HG03439 (cell line): Measurements from ENCODE around the gene ADGRB3.
"Not testable (repeated sequence)": the region's sequence is repeated elsewhere in the genome, so short reads cannot be mapped to it uniquely, and the experiment has no call there.

Source experiments
- ATAC-seq: cut with Tn5 transposase; IDR thresholded peaks from one replicate; pipeline ENCODE4 v1.9.1; 2021; ENCODE audit warnings: mild to moderate bottlenecking, moderate library complexity; ENCODE audit not compliant: unreplicated experiment

The ADGRB3 gene

GRCh38 chr6:68912805-68913204 lies 277.7 kb downstream of the ADGRB3 start:
- not testable (repeated sequence) for ATAC-seq

- no peak for ATAC-seq
Measured at GRCh38 chr6:68915586-68915985, 280.5 kb downstream of the ADGRB3 start.

- ATAC-seq = no peak
Measured at GRCh38 chr6:68919537-68919936, 284.5 kb downstream of the ADGRB3 start.

GRCh38 chr6:68941345-68941744 lies 306.3 kb downstream of the ADGRB3 start:
- no peak for ATAC-seq

- no peak for ATAC-seq
Measured at GRCh38 chr6:68947721-68948120, 312.6 kb downstream of the ADGRB3 start.

- ATAC-seq = no peak
Measured at GRCh38 chr6:68951270-68951669, 316.2 kb downstream of the ADGRB3 start.

GRCh38 chr6:68958327-68958726 lies 323.2 kb downstream of the ADGRB3 start:
- ATAC-seq = no peak

- peak; percentile 81 for ATAC-seq
Measured at GRCh38 chr6:68967549-68968300, 332.6 kb downstream of the ADGRB3 start.

GRCh38 chr6:68968301-68968649 lies 333.2 kb downstream of the ADGRB3 start:
- no peak for ATAC-seq

- no peak for ATAC-seq
Measured at GRCh38 chr6:68973066-68973465, 338.0 kb downstream of the ADGRB3 start.

GRCh38 chr6:68975064-68975463 lies 340.0 kb downstream of the ADGRB3 start:
- ATAC-seq = no peak

GRCh38 chr6:68975816-68976215 lies 340.7 kb downstream of the ADGRB3 start:
- ATAC-seq = no peak

- no peak for ATAC-seq
Measured at GRCh38 chr6:68976260-68976659, 341.2 kb downstream of the ADGRB3 start.

- no peak for ATAC-seq
Measured at GRCh38 chr6:68978411-68978810, 343.3 kb downstream of the ADGRB3 start.

- not testable (repeated sequence) for ATAC-seq
Measured at GRCh38 chr6:68981668-68982067, 346.6 kb downstream of the ADGRB3 start.

- ATAC-seq = no peak
Measured at GRCh38 chr6:68988698-68989097, 353.6 kb downstream of the ADGRB3 start.

GRCh38 chr6:68990317-68990716 lies 355.2 kb downstream of the ADGRB3 start:
- no peak for ATAC-seq

- no peak for ATAC-seq
Measured at GRCh38 chr6:68993911-68994310, 358.8 kb downstream of the ADGRB3 start.

- no peak for ATAC-seq
Measured at GRCh38 chr6:68994521-68994920, 359.4 kb downstream of the ADGRB3 start.

GRCh38 chr6:69005199-69005598 lies 370.1 kb downstream of the ADGRB3 start:
- no peak for ATAC-seq

- ATAC-seq = no peak
Measured at GRCh38 chr6:69007781-69008180, 372.7 kb downstream of the ADGRB3 start.

GRCh38 chr6:69012211-69012610 lies 377.1 kb downstream of the ADGRB3 start:
- ATAC-seq = no peak

- no peak for ATAC-seq
Measured at GRCh38 chr6:69012876-69013275, 377.8 kb downstream of the ADGRB3 start.
